Uterus (tissue), 4 donors: ENCODE results near the gene MOV10L1. TPM values are rescaled to one million over a fixed set of nuclear protein-coding genes. Genes with fewer than 3 reads are reported as not detected.

ENCODE experiments used
- DNase-seq, 2 donors: peaks; one replicate each; pipeline ENCODE4 v3.0.0-alpha.2; 2019 to 2020
- H3K27ac ChIP-seq, 2 donors: fragments of 200-600 bp; sonication (generic); 1 replicate in 1 of 2; 2 replicates in 1 of 2; pipeline ENCODE4 v1.5.1; 2016 to 2018
- H3K27me3 ChIP-seq, 2 donors: fragments of 200-600 bp; sonication (generic); one replicate each; pipeline ENCODE4 v1.5.1; 2018 to 2019; ENCODE audit warnings: control low read depth in 1 of 2
- H3K36me3 ChIP-seq, 2 donors: fragments of 200-600 bp; sonication (generic); one replicate each; pipeline ENCODE4 v1.5.1; 2019; ENCODE audit warnings: control low read depth in 1 of 2
- H3K4me1 ChIP-seq, 2 donors: fragments of 200-600 bp; sonication (generic); one replicate each; pipeline ENCODE4 v1.5.1; 2018 to 2019; ENCODE audit warnings: control low read depth in 1 of 2
- H3K4me3 ChIP-seq, 2 donors: fragments of 200-600 bp; sonication (generic); 1 replicate in 1 of 2; 2 replicates in 1 of 2; pipeline ENCODE4 v1.5.1; 2018 to 2019; ENCODE audit warnings: mild to moderate bottlenecking in 1 of 2
- H3K9me3 ChIP-seq, 2 donors: fragments of 200-600 bp; sonication (generic); one replicate each; pipeline ENCODE4 v1.5.1; 2019; ENCODE audit warnings: control low read depth in 1 of 2
- POLR2A ChIP-seq, 2 donors: fragments of 450-650 bp; IDR thresholded peaks; one replicate each; pipeline ENCODE4 v1.6.1; 2016; ENCODE audit warnings: antibody characterized with exemption in 2 of 2, mild to moderate bottlenecking in 1 of 2, moderate library complexity in 1 of 2
- intact Hi-C: fragments of 100-400 bp; cut with DNase I; formaldehyde crosslinking; loops from one replicate; pipeline ENCODE4 v1.15.1; 2023; ENCODE audit warnings: low total_unique reads
- total RNA-seq, 4 donors: library from RNA; depleted of rRNA in 3 of 4; stranded (reverse); fragments of >200 nt in 3 of 4; gene quantifications; one replicate each; pipeline versions ENCODE4 v1.1.0 to v1.2.4, GENCODE V29; 2014 to 2023
- TF ChIP-seq, protein P1 (sequence below), 4 experiments: fragments of 200-600 bp in 2 of 4; fragments of 450-650 bp in 2 of 4; sonication (generic) in 2 of 4; IDR thresholded peaks; one replicate each; pipeline ENCODE4 v1.5.1; 2016 to 2019; ENCODE audit warnings: antibody characterized with exemption in 4 of 4, mild to moderate bottlenecking in 2 of 4, moderate library complexity in 1 of 4
- donor health status: DM: yes; HTN: yes; CAD: no.

Gene MOV10L1
- total RNA-seq, 4 donors from 2014 or later: 1.8 to 3.4 TPM; not detected in 2

DNA sequence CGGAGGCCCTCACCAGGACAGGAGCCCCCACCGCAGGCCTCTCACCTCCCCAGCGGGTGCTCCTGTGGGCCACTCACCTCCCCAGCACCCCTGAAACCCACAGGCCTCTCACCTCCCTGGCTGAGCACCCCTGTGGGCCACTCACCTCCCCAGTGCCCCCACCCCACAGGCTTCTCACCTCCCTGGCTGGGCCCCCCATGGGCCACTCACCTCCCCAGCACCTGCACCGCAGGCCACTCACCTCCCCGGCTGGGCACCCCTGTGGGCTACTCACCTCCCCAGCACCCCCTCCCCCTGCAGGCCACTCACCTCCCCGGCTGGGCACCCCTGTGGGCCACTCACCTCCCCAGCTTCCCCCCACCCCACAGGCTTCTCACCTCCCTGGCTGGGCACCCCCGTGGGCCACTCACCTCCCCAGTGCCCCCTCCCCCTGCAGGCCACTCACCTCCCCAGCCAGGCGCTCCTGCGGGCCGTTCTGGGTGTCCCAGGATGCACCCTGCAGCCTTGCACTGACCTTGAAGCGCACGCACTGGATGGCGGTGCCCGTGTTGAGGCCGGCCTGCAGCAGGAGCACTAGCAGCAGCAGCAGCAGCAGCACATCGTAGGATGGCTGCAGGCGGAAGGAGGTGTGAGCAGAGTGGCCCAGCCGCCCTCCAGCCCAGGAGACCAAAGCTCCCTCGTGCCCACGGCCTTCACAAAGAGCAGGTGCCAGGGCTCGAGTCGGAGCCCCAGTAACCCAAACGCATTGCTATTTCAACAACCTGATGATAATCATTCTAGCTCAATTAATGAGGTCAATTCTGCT is 26.0 kb upstream of the MOV10L1 start:
- no peak for TF ChIP-seq POLR2A (IDR thresholded peaks at IDR 0.05)
- TF ChIP-seq, protein P1, sequence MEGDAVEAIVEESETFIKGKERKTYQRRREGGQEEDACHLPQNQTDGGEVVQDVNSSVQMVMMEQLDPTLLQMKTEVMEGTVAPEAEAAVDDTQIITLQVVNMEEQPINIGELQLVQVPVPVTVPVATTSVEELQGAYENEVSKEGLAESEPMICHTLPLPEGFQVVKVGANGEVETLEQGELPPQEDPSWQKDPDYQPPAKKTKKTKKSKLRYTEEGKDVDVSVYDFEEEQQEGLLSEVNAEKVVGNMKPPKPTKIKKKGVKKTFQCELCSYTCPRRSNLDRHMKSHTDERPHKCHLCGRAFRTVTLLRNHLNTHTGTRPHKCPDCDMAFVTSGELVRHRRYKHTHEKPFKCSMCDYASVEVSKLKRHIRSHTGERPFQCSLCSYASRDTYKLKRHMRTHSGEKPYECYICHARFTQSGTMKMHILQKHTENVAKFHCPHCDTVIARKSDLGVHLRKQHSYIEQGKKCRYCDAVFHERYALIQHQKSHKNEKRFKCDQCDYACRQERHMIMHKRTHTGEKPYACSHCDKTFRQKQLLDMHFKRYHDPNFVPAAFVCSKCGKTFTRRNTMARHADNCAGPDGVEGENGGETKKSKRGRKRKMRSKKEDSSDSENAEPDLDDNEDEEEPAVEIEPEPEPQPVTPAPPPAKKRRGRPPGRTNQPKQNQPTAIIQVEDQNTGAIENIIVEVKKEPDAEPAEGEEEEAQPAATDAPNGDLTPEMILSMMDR (IDR thresholded peaks at IDR 0.05): no peak
- H3K4me3 ChIP-seq: no peak overlapping the region
- no peak overlapping the region for H3K27ac ChIP-seq
- H3K9me3 ChIP-seq: no peaks in the 10 kb centered on the region
- DNase-seq: no peak
- intact Hi-C loops: no loop called here
- H3K4me1 ChIP-seq: no peaks in the 10 kb centered on the region
- H3K36me3 ChIP-seq: no peaks in the 10 kb centered on the region
- H3K27me3 ChIP-seq: peaks cover 0 to under 1% of the 10 kb centered on the region in 2 donors

DNA sequence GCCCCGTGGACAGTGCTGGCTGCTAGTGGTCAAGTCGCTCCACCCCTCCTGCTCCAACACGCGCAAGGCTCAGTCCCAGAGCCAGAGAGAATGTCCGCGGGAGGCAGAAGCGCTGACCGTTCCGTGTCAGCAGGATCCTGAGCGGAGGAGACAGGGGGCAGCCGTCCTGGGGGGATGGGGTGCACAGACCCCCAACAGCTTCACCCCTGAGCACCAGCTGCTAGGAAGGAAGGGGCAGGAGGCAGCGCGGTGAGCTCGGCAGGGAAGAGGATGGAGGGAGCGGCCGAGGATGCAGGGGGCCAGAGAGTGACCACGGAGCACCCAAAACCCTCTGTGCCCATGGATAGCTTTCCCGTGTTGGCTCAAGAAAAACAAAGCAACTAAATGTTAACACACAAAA is 25.4 kb upstream of the MOV10L1 start:
- no peaks in the 10 kb centered on the region for H3K27me3 ChIP-seq
- no peak for DNase-seq
- H3K27ac ChIP-seq: no peak overlapping the region
- intact Hi-C loops: no loop called here
- no peaks in the 10 kb centered on the region for H3K4me1 ChIP-seq
- no peaks in the 10 kb centered on the region for H3K9me3 ChIP-seq
- no peaks in the 10 kb centered on the region for H3K36me3 ChIP-seq
- TF ChIP-seq, protein P1 (IDR thresholded peaks at IDR 0.05): no peak
- no peak for TF ChIP-seq POLR2A (IDR thresholded peaks at IDR 0.05)
- no peak overlapping the region for H3K4me3 ChIP-seq

DNA sequence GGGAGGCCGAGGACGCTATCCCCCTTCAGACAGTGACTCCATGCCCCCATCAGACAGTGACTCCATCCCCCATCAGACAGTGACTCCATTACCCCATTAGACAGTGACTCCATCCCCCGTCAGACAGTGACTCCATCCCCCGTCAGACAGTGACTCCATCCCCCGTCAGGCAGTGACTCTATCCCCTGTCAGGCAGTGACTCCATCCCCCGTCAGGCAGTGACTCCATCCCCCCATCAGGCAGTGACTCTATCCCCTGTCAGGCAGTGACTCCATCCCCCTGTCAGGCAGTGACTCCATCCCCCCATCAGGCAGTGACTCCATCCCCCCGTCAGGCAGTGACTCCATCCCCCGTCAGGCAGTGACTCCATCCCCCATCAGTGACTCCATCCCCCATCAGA is 22.6 kb upstream of the MOV10L1 start:
- Histone ChIP-seq H3K27ac (no peak overlapping the region), H3K4me3 (no peak overlapping the region), H3K36me3 (no peaks in the 10 kb centered on the region), H3K27me3 (no peaks in the 10 kb centered on the region), H3K4me1 (no peaks in the 10 kb centered on the region), H3K9me3 (no peaks in the 10 kb centered on the region)
- no peak for DNase-seq
- no peak for TF ChIP-seq POLR2A (IDR thresholded peaks at IDR 0.05)
- TF ChIP-seq, protein P1 (IDR thresholded peaks at IDR 0.05): no peak
- intact Hi-C loops: no loop called here

DNA sequence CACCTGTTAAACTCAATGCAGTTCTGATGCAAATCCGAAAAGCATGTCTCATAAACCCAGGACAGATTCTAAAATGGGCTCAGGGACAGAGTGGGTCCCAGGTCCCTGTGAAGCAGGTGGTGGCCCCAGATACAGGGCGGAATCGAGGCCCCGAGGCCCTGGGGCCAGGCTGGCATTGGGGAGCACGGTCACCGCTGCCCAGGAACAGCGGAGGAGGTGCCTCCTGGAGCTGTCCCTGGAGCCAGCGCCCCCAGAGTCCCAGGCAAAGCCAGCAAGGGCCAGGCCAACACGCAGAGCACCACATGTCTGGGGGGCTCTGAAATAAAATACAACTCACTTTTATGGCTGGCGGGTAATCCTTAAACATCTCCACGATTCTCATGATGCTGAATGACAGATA is 21.7 kb upstream of the MOV10L1 start:
- DNase-seq: no peak
- intact Hi-C loops: no loop called here
- Histone ChIP-seq H3K27me3 (no peaks in the 10 kb centered on the region), H3K4me3 (no peak overlapping the region), H3K27ac (no peak overlapping the region), H3K9me3 (no peaks in the 10 kb centered on the region), H3K4me1 (no peaks in the 10 kb centered on the region), H3K36me3 (no peaks in the 10 kb centered on the region)
- no peak for TF ChIP-seq POLR2A (IDR thresholded peaks at IDR 0.05)
- TF ChIP-seq, protein P1 (IDR thresholded peaks at IDR 0.05): no peak

DNA sequence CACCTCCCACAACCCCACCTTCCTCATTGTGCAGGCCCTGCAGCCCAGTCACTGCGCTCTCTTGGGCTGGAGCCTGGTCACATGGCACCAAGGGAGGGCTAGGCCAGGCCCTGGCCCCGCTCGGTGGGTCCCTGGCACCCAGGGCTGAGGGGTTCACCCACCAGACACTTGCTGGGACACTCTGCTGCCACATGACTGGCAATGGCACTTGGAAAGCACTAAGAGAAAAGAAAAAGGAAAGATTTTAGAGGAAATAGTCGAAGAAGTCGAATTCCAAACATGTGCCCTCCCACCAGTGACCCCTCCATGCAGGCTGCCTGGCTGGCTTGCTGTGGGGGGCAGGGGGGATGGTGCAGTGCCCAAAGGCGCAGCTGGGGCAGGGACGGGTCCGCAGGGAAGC is 19.4 kb upstream of the MOV10L1 start:
- Histone ChIP-seq H3K27ac (no peak overlapping the region), H3K27me3 (no peaks in the 10 kb centered on the region), H3K36me3 (no peaks in the 10 kb centered on the region), H3K9me3 (no peaks in the 10 kb centered on the region), H3K4me3 (no peak overlapping the region), H3K4me1 (no peaks in the 10 kb centered on the region)
- intact Hi-C loops: no loop called here
- TF ChIP-seq, protein P1 (IDR thresholded peaks at IDR 0.05): no peak
- no peak for TF ChIP-seq POLR2A (IDR thresholded peaks at IDR 0.05)
- no peak for DNase-seq
